Left lung (tissue), 10 donors: ENCODE data around the gene DBT. TPM values are rescaled to one million over a fixed set of nuclear protein-coding genes. Genes with fewer than 3 reads are reported as not detected.
"Not testable (repeated sequence)": the region's sequence is repeated elsewhere in the genome, so short reads cannot be mapped to it uniquely, and the experiment has no call there.

Experiments used
- ATAC-seq: fragments of 200-7000 bp; cut with Tn5 transposase; one replicate; pipeline ENCODE4 v1.9.1; 2020; ENCODE audit warnings: moderate library complexity
- DNase-seq, 4 donors: peaks; one replicate each; pipeline ENCODE4 v3.0.0-alpha.2; 2013 to 2020
- H3K27ac ChIP-seq, 2 donors: fragments of 200-600 bp; sonication (generic) in 1 of 2; one replicate each; pipeline versions ENCODE4 v1.5.0 to v1.8.0; 2020 to 2021
- H3K27me3 ChIP-seq, 2 donors: fragments of 200-600 bp; sonication (generic) in 1 of 2; one replicate each; pipeline versions ENCODE4 v1.5.0 to v1.8.0; 2020 to 2021
- H3K36me3 ChIP-seq, 2 donors: fragments of 200-600 bp; sonication (generic) in 1 of 2; one replicate each; pipeline versions ENCODE4 v1.5.0 to v1.8.0; 2020 to 2021
- H3K4me1 ChIP-seq, 2 donors: fragments of 200-600 bp; one replicate each; pipeline ENCODE4 v1.8.0; 2021
- H3K4me3 ChIP-seq, 2 donors: fragments of 200-600 bp; sonication (generic) in 1 of 2; one replicate each; pipeline versions ENCODE4 v1.5.0 to v1.8.0; 2020 to 2021; ENCODE audit warnings: mild to moderate bottlenecking in 1 of 2
- H3K9me3 ChIP-seq, 2 donors: fragments of 200-600 bp; sonication (generic) in 1 of 2; one replicate each; pipeline versions ENCODE4 v1.5.0 to v1.8.0; 2020 to 2021
- CTCF ChIP-seq, 2 donors: fragments of 200-600 bp; sonication (generic) in 1 of 2; IDR thresholded peaks; one replicate each; pipeline versions ENCODE4 v1.5.0 to v1.8.0; 2021; ENCODE audit warnings: antibody characterized with exemption in 2 of 2
- intact Hi-C, 2 donors: fragments of 100-400 bp; cut with DNase I; formaldehyde crosslinking; loops; one replicate each; pipeline versions ENCODE4 v1.11.2 to v1.14.2; 2022
- polyA plus RNA-seq, 6 donors: library from polyadenylated mRNA; unstranded; fragments of 120-200 nt; gene quantifications; one replicate each; pipeline ENCODE4 v1.2.1, GENCODE V29; 2013; ENCODE audit not compliant: insufficient read length in 6 of 6
- total RNA-seq, 2 donors: library from RNA; stranded (reverse); fragmentation: NEBNext Ultra II Directional; extraction: Animal tissue kit (Norgen Biotek cat#: 25700); gene quantifications; one replicate each; pipeline ENCODE4 v1.2.1, GENCODE V29; 2021
- donor health status: DM: no; HTN: yes; CAD: no.
- donor health status: DM: no; HTN: no; CAD: no.

Gene DBT
- total and polyA plus RNA-seq, 8 donors, result 15.9 to 23.0 (median 19.8) TPM

DNA sequence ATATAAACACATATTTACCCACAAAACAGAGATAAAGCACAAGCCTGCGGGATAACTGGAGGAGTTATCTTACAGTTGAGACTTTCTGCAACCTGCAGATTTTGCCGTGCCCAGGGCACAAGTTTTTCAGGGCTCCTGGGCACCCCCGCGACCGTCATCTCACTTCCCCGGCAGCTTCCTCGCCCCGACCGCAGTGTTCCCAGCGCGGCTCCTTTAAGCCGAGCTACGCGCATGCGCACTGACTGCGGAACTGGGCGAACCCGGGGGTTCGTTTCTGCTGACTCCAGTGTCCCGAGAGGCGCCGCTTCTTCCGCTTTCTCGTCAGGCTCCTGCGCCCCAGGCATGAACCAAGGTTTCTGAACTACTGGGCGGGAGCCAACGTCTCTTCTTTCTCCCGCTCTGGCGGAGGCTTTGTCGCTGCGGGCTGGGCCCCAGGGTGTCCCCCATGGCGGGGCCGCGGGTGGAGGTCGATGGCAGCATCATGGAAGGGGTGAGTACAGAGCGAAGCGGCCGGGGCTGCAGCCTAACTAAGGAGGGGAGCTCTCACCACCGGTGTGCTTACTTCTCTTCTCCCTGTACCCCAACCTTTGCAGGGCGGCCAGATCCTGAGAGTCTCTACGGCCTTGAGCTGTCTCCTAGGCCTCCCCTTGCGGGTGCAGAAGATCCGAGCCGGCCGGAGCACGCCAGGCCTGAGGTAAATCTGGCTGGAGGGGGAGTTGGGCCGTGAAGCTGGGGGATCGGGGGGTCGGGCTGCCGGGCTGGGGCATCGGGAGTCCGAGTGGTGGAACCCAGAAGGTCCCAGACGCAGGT, 16.5 kb upstream of the DBT start, which contains the start of gene RTCA:
Gene RTCA, plus strand, starts transcription at position 286 of the 810 bp plus-strand sequence. Its CDS starts 160 bp downstream, at position 446.
- Histone ChIP-seq H3K27ac (peak within 1 kb of the TSS; percentile 88 to 89), H3K27me3 (no peaks in the 10 kb centered on the region), H3K36me3 (peaks cover 0 to 39% of the 10 kb centered on the region in 2 donors), H3K9me3 (no peaks in the 10 kb centered on the region), H3K4me3 (peak within 1 kb of the TSS; percentile 68 to 90), H3K4me1 (peaks cover 20 to 34% of the 10 kb centered on the region in 2 donors)
- intact Hi-C loops, result no loop called here
- TF ChIP-seq CTCF (IDR thresholded peaks at IDR 0.05), result no peak
- DNase-seq, result peak; percentile 91 to 100 (median 98)
- ATAC-seq, result peak; percentile 99

DNA sequence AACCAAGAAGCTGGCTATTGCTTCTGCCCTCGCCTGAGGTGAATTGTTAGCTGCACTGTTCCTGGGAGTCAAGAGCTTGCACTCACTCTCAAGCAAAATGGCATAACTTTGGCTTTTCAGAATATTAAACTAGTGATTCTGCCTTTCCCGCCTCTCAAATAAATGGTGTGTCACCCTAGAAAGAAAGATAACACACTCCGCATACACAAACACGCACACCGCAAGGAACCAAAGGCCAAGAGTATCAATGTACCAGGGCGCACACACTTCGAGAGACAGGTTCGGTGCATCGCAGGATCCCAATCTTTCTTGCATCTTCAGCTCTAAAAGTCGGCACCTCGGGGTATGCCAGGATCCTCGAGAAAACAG, 15.9 kb upstream of the DBT start:
- peak overlapping the region; percentile 68 to 90 for H3K4me3 ChIP-seq
- no peaks in the 10 kb centered on the region for H3K27me3 ChIP-seq
- H3K36me3 ChIP-seq, result peaks cover 0 to 33% of the 10 kb centered on the region in 2 donors
- TF ChIP-seq CTCF (IDR thresholded peaks at IDR 0.05), result no peak
- H3K9me3 ChIP-seq, result no peaks in the 10 kb centered on the region
- H3K4me1 ChIP-seq, result peaks cover 20 to 34% of the 10 kb centered on the region in 2 donors
- H3K27ac ChIP-seq, result peak overlapping the region; percentile 88 to 89
- intact Hi-C loops, result no loop called here
- ATAC-seq, result peak; percentile 31
- DNase-seq, result no peak

- H3K4me3 ChIP-seq, H3K9me3 ChIP-seq, H3K27ac ChIP-seq, ATAC-seq, intact Hi-C loops, H3K27me3 ChIP-seq, DNase-seq: not testable (repeated sequence)
- Histone ChIP-seq H3K36me3 (peaks cover 0 to 19% of the 10 kb centered on the region in 2 donors), H3K4me1 (peaks cover 20 to 22% of the 10 kb centered on the region in 2 donors)
These were observed 14.4 kb upstream of the DBT start for GRCh38 chr1:100264081-100264480.

GRCh38 chr1:100261686-100262085, 12.1 kb upstream of the DBT start:
- TF ChIP-seq CTCF (IDR thresholded peaks at IDR 0.05), result no peak
- intact Hi-C loops, result no loop called here
- ATAC-seq, result no peak

DNA sequence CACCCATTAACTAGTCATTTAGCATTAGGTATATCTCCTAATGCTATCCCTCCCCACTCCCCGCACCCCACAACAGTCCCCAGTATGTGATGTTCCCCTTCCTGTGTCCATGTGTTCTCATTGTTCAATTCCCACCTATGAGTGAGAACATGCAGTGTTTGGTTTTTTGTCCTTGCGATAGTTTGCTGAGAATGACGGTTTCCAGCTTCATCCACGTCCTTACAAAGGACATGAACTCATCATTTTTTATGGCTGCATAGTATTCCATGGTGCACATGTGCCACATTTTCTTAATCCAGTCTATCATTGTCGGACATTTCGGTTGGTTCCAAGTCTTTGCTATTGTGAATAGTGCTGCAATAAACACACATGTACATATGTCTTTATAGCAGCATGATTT, 8.8 kb upstream of the DBT start:
- H3K27ac ChIP-seq, H3K4me3 ChIP-seq, intact Hi-C loops, H3K27me3 ChIP-seq, H3K36me3 ChIP-seq, DNase-seq, H3K4me1 ChIP-seq, H3K9me3 ChIP-seq, ATAC-seq: not testable (repeated sequence)

More at GRCh38 chr1:100261686-100262085, 12.1 kb upstream of the DBT start:
- Histone ChIP-seq H3K4me3 (no peak overlapping the region), H3K9me3 (no peaks in the 10 kb centered on the region), H3K27me3 (no peaks in the 10 kb centered on the region), H3K4me1 (peaks cover 0 to 5% of the 10 kb centered on the region in 2 donors), H3K27ac (no peak overlapping the region), H3K36me3 (no peaks in the 10 kb centered on the region)
- no peak for DNase-seq

GRCh38 chr1:100256273-100256672, 6.6 kb upstream of the DBT start:
- H3K27ac ChIP-seq, DNase-seq, H3K9me3 ChIP-seq, ATAC-seq, H3K4me3 ChIP-seq, H3K4me1 ChIP-seq, H3K36me3 ChIP-seq, intact Hi-C loops, H3K27me3 ChIP-seq: not testable (repeated sequence)
